ENCODE results near the gene GPR108. TPM values are rescaled to one million over a fixed set of nuclear protein-coding genes. Genes with fewer than 3 reads are reported as not detected.

Gene GPR108
- total and polyA plus RNA-seq, 2 of the 13 experiments (the other 11 are each of a cell fraction or from before 2014, with no cell fraction given), result 36.4 to 63.0 TPM

DNA sequence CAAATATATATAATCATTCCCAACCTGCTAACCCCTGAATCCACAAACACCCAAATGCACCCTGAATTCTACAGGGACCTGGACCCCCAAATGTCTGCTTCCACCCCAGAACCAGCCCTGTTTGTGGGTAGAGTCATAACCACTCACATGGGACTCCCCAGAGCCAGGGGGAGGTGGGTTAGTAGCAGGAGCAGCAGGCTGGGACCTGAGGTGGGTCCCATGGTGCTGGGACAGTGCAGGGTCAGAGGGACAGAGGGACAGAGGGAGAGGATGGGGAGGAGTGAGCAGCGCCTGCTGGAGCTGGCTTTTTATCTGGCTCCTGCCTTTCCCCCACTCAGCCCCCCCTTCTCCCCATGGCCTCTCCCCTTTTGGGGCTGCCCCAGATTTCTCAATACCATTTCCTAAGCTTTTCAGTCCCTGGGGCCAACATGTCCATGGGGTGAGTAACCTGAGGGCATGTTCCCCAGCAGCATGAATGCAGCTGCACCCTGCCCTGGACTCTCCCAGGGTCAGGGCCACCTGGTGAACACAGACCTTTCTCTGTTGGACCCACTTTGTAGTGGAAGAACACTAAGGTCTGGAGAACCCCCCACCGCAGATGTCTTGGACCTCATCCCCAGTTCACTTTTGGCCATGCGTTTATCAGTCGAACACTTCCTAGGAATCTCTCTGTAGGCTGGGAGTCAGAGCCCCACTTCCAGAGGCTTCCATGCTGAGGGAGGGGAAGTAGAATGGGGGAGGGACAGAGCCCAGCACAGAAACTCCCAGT lies 16.8 kb downstream of the GPR108 start, which contains the start of gene C3 (continued):
- peak; percentile 76 for TF ChIP-seq PHF8 (CRISPR knock-in tag; IDR thresholded peaks at IDR 0.05)
- TF ChIP-seq KLF11 (CRISPR knock-in tag; IDR thresholded peaks at IDR 0.05), result peak; percentile 76; the same call in 1 of the 2 replicates
- TF ChIP-seq ZFX (CRISPR knock-in tag; IDR thresholded peaks at IDR 0.05; ENCODE audit: low read depth), result peak; percentile 32; the same call in 1 of the 2 replicates
- no peak for TF ChIP-seq KAT2B (IDR thresholded peaks at IDR 0.05; ENCODE audit: borderline replicate concordance, low read depth, low read length)
- TF ChIP-seq SIN3A (IDR thresholded peaks at IDR 0.05; ENCODE audit: borderline replicate concordance, low read depth, low read length), result peak; percentile 96
- TF ChIP-seq, protein P1, sequence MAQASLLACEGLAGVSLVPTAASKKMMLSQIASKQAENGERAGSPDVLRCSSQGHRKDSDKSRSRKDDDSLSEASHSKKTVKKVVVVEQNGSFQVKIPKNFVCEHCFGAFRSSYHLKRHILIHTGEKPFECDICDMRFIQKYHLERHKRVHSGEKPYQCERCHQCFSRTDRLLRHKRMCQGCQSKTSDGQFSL (CRISPR knock-in tag; IDR thresholded peaks at IDR 0.05), result no peak; the same call in none of the 2 replicates
- peak; percentile 60 for TF ChIP-seq ASH2L (IDR thresholded peaks at IDR 0.05; ENCODE audit: insufficient read length, low read depth, low read length)
- TF ChIP-seq SKI (IDR thresholded peaks at IDR 0.05; ENCODE audit: partially characterized antibody), result peak; percentile 79
- no peak for TF ChIP-seq ZNF20 (CRISPR knock-in tag; IDR thresholded peaks at IDR 0.05)
- peak; percentile 78 for TF ChIP-seq PPARG (CRISPR knock-in tag; conservative IDR thresholded peaks at IDR 0.05)
- TF ChIP-seq ZNF850 (CRISPR knock-in tag; conservative IDR thresholded peaks at IDR 0.05), result no peak
- no peak for TF ChIP-seq ZNF703 (CRISPR knock-in tag; IDR thresholded peaks at IDR 0.05; ENCODE audit: borderline replicate concordance)
- no peak for TF ChIP-seq CHCHD3 (CRISPR knock-in tag; IDR thresholded peaks at IDR 0.05)
- TF ChIP-seq SP140L (CRISPR knock-in tag; IDR thresholded peaks at IDR 0.05; ENCODE audit: borderline replicate concordance), result no peak
- TF ChIP-seq, protein P2, sequence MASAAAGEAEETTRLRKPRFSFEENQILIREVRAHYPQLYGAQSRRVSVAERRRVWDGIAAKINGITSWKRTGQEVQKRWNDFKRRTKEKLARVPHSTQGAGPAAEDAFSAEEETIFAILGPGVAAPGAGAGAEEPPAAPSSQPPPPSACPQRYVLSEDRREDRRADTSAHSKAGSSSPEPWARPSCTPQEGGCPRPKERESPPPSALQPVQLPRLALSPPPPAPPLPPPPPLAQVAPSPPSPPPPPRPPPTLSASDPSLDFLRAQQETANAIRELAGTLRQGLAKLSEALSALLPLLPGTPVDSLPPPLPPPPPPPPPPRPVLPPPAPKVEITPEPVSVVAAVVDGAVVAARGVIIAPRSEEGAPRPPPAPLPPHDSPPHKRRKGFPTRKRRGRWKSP (CRISPR knock-in tag; IDR thresholded peaks at IDR 0.05), result no peak; the same call in 1 of the 2 replicates
- TF ChIP-seq ZNF124 (CRISPR knock-in tag; IDR thresholded peaks at IDR 0.05), result no peak
- 0 out of 2 replicates have a peak, but pooled peaks have one; percentile 27 for TF ChIP-seq ZFP36L2 (CRISPR knock-in tag; IDR thresholded peaks at IDR 0.05)
- TF ChIP-seq, protein P3, sequence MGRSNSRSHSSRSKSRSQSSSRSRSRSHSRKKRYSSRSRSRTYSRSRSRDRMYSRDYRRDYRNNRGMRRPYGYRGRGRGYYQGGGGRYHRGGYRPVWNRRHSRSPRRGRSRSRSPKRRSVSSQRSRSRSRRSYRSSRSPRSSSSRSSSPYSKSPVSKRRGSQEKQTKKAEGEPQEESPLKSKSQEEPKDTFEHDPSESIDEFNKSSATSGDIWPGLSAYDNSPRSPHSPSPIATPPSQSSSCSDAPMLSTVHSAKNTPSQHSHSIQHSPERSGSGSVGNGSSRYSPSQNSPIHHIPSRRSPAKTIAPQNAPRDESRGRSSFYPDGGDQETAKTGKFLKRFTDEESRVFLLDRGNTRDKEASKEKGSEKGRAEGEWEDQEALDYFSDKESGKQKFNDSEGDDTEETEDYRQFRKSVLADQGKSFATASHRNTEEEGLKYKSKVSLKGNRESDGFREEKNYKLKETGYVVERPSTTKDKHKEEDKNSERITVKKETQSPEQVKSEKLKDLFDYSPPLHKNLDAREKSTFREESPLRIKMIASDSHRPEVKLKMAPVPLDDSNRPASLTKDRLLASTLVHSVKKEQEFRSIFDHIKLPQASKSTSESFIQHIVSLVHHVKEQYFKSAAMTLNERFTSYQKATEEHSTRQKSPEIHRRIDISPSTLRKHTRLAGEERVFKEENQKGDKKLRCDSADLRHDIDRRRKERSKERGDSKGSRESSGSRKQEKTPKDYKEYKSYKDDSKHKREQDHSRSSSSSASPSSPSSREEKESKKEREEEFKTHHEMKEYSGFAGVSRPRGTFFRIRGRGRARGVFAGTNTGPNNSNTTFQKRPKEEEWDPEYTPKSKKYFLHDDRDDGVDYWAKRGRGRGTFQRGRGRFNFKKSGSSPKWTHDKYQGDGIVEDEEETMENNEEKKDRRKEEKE (IDR thresholded peaks at IDR 0.05), result no peak
- no peak for TF ChIP-seq HOXA9 (CRISPR knock-in tag; IDR thresholded peaks at IDR 0.05; ENCODE audit: borderline replicate concordance)
- TF ChIP-seq DNMT1 (CRISPR knock-in tag; IDR thresholded peaks at IDR 0.05), result no peak
- peak; percentile 87 for TF ChIP-seq ZSCAN25 (CRISPR knock-in tag; IDR thresholded peaks at IDR 0.05)
- no peak for TF ChIP-seq HOXA7 (CRISPR knock-in tag; IDR thresholded peaks at IDR 0.05)
- 0 out of 2 replicates have a peak, but pooled peaks have one; percentile 27 for TF ChIP-seq KLF9 (CRISPR knock-in tag; IDR thresholded peaks at IDR 0.05; ENCODE audit: low read depth)
- peak; percentile 58; the same call in 1 of the 2 replicates for TF ChIP-seq ZNF792 (CRISPR knock-in tag; IDR thresholded peaks at IDR 0.05)
- no peak for TF ChIP-seq ZNF678 (CRISPR knock-in tag; IDR thresholded peaks at IDR 0.05)
- TF ChIP-seq ZFP82 (CRISPR knock-in tag; IDR thresholded peaks at IDR 0.05; ENCODE audit: borderline replicate concordance), result 0 out of 2 replicates have a peak, but pooled peaks have one; percentile 40
- TF ChIP-seq ZSCAN20 (CRISPR knock-in tag; IDR thresholded peaks at IDR 0.05; ENCODE audit: borderline replicate concordance), result no peak
- TF ChIP-seq MIXL1 (CRISPR knock-in tag; IDR thresholded peaks at IDR 0.05), result peak; percentile 76
- no peak for TF ChIP-seq ZNF329 (CRISPR knock-in tag; IDR thresholded peaks at IDR 0.05; ENCODE audit: low read depth)
